GM12878 (cell line): ENCODE measurements around the gene IGSF23. TPM values are rescaled to one million over a fixed set of nuclear protein-coding genes. Genes with fewer than 3 reads are reported as not detected.

ENCODE experiments used
- ATAC-seq: fragments of 200-7000 bp; cut with Tn5 transposase; 3 replicates; pipeline ENCODE4 v1.9.1; 2020; ENCODE audit warnings: mild to moderate bottlenecking, moderate library complexity
- BruUV-seq: library from RNA; stranded (reverse); fragments of 400-500 nt; replicated peaks from 2 replicates; lab custom pipeline; 2021; lab: Mats Ljungman, UMichigan
- CTCF ChIA-PET: fragments of 300-600 bp; sonication (Branson Sonifier 250); formaldehyde crosslinking; extraction: SDS; loops from one replicate; lab custom pipeline; 2021; ENCODE audit warnings: inconsistent platforms; lab: Yijun Ruan, JAX
- POLR2A ChIA-PET: fragments of 350-600 bp; formaldehyde crosslinking; extraction: SDS; loops from one replicate; lab custom pipeline; 2021; ENCODE audit warnings: inconsistent platforms; lab: Charles Lee
- RAD21 ChIA-PET: fragments of 300-600 bp; sonication (Branson Sonifier 250); formaldehyde crosslinking; loops from one replicate; lab custom pipeline; 2023; ENCODE audit warnings: antibody characterized with exemption; ENCODE audit not compliant: unreplicated experiment; lab: Charles Lee
- SMC1A ChIA-PET: fragments of 300-600 bp; sonication (Branson Sonifier 250); formaldehyde crosslinking; loops from one replicate; lab custom pipeline; 2023; ENCODE audit not compliant: unreplicated experiment, uncharacterized antibody; lab: Charles Lee
- DNase-seq: peaks from one replicate; pipeline ENCODE4 v3.0.0-alpha.2; 2011; ENCODE audit warnings: low read depth, low spot score
- FAIRE-seq: peaks from 3 replicates; lab custom pipeline; 2011; peaks lifted over from hg19 to GRCh38; lab: Jason Lieb, UNC
- H2AFZ ChIP-seq: 2 replicates; pipeline ENCODE4 v1.6.0; 2011; ENCODE audit warnings: low read depth, low read length, control low read depth; ENCODE audit not compliant: control insufficient read depth
- H3K27ac ChIP-seq: 2 replicates; pipeline ENCODE4 v1.5.1; 2011; ENCODE audit warnings: control low read depth; ENCODE audit not compliant: control insufficient read depth, insufficient read depth
- H3K27me3 ChIP-seq, 2 experiments: replicated peaks in 1 of 2; 2 replicates each; pipeline versions ENCODE4 v1.6.0 to v1.6.1; 2011; ENCODE audit warnings: low read length in 1 of 2; ENCODE audit not compliant: control insufficient read depth in 2 of 2, insufficient read depth in 2 of 2
- H3K36me3 ChIP-seq, 2 experiments: 2 replicates each; pipeline ENCODE4 v1.5.1; 2011; ENCODE audit warnings: low read length in 1 of 2; ENCODE audit not compliant: control insufficient read depth in 2 of 2, insufficient read depth in 2 of 2
- H3K4me1 ChIP-seq: 2 replicates; pipeline ENCODE4 v1.6.1; 2011; ENCODE audit warnings: mild to moderate bottlenecking, low read length, moderate library complexity, mixed read lengths; ENCODE audit not compliant: control insufficient read depth, insufficient read depth
- H3K4me2 ChIP-seq: 2 replicates; pipeline ENCODE4 v1.6.0; 2011; ENCODE audit warnings: control low read depth; ENCODE audit not compliant: control insufficient read depth, insufficient read depth
- H3K4me3 ChIP-seq: fragments of 200-600 bp; sonication (generic); 2 replicates; pipeline ENCODE4 v1.5.1; 2016
- H3K79me2 ChIP-seq: 2 replicates; pipeline ENCODE4 v1.6.0; 2011; ENCODE audit warnings: low read length; ENCODE audit not compliant: control insufficient read depth, insufficient read depth
- H3K9ac ChIP-seq: 2 replicates; pipeline ENCODE4 v1.8.0; 2011; ENCODE audit warnings: low read length, control low read depth, mixed read lengths; ENCODE audit not compliant: control insufficient read depth, insufficient read depth
- H3K9me3 ChIP-seq: replicated peaks from 3 replicates; pipeline ENCODE4 v1.5.1; 2011; ENCODE audit warnings: mild to moderate bottlenecking, low read length; ENCODE audit not compliant: control insufficient read depth, insufficient read depth
- H4K20me1 ChIP-seq: 2 replicates; pipeline ENCODE4 v1.6.0; 2011; ENCODE audit not compliant: control insufficient read depth, insufficient read depth
- CHD2 ChIP-seq: IDR thresholded peaks from 2 replicates; pipeline ENCODE4 v1.6.1; 2011; ENCODE audit warnings: low read depth, low read length, improper control_type of control experiment, borderline replicate concordance
- EP300 ChIP-seq, 2 experiments: fragments of 150-350 bp in 1 of 2; IDR thresholded peaks; 2 replicates each; pipeline ENCODE4 v1.6.1; 2011 to 2012; ENCODE audit warnings: low read depth in 2 of 2, low read length in 2 of 2, borderline replicate concordance in 1 of 2, improper control_type of control experiment in 1 of 2, inconsistent platforms in 1 of 2; ENCODE audit not compliant: control insufficient read depth in 1 of 2
- FOS ChIP-seq: IDR thresholded peaks from 3 replicates; pipeline ENCODE4 v1.6.1; 2011; ENCODE audit warnings: borderline replicate concordance; ENCODE audit not compliant: insufficient read length; ENCODE audit errors: extremely low read depth
- GABPA ChIP-seq: IDR thresholded peaks from 2 replicates; pipeline ENCODE4 v1.6.1; 2014; ENCODE audit warnings: antibody characterized with exemption, low read depth, mild to moderate bottlenecking, inconsistent platforms
- SIX5 ChIP-seq: IDR thresholded peaks from 2 replicates; pipeline ENCODE4 v1.6.1; 2011; ENCODE audit warnings: mild to moderate bottlenecking, low read depth, low read length, moderate library complexity; ENCODE audit not compliant: severe bottlenecking
- SP1 ChIP-seq: IDR thresholded peaks from one replicate; pipeline ENCODE4 v1.6.1; 2011; ENCODE audit warnings: low read depth, low read length
- SUPT20H ChIP-seq: IDR thresholded peaks from 2 replicates; pipeline ENCODE4 v1.6.1; 2011; ENCODE audit warnings: low read depth, mild to moderate bottlenecking, low read length, moderate library complexity, borderline replicate concordance; ENCODE audit not compliant: control insufficient read depth
- ZNF622 ChIP-seq: fragments of 450-650 bp; IDR thresholded peaks from 2 replicates; pipeline ENCODE4 v1.6.1; 2017; ENCODE audit warnings: mild to moderate bottlenecking, inconsistent platforms
- WGBS: methylation state at CpG from one replicate; pipeline ENCODE4 v1.1.6; 2016; ENCODE audit warnings: low lambda C conversion rate; ENCODE audit not compliant: insufficient replicate concordance, insufficient coverage; ENCODE audit errors: missing lambda C conversion rate; 5-methylcytosine and 5-hydroxymethylcytosine counted together
- in situ Hi-C: fragments of 300-500 bp; cut with MboI; formaldehyde crosslinking; loops from 9 replicates; pipeline ENCODE4 v1.14.3; 2018; ENCODE audit warnings: mixed read lengths
- intact Hi-C: fragments of 100-400 bp; cut with micrococcal nuclease; formaldehyde crosslinking; loops from one replicate; pipeline ENCODE4 v1.14.2; 2022; ENCODE audit not compliant: unreplicated experiment
- polyA plus RNA-seq, 11 experiments: library from polyadenylated mRNA; depleted of rRNA in 4 of 11; unstranded in 6 of 11; stranded (reverse) in 5 of 11; fragments of >200 nt; fragmentation: Nextera tagmentation in 4 of 11; fragmentation: Illumina TruSeq in 1 of 11; extraction: Ambion mirVana in 4 of 11; extraction: Trizol in 1 of 11; gene quantifications; 1 replicate in 1 of 11; 2 replicates in 10 of 11; pipeline versions ENCODE4 v1.2.1 to v1.2.3, GENCODE V29; 2011 to 2016; ENCODE audit warnings: inconsistent platforms in 2 of 11, missing spikeins in 2 of 11, low read depth in 1 of 11
- total RNA-seq, 4 experiments: library from RNA; depleted of rRNA in 3 of 4; stranded (reverse); fragments of >200 nt in 3 of 4; fragmentation: Illumina TruSeq in 1 of 4; extraction: Trizol in 1 of 4; gene quantifications; 2 replicates each; pipeline versions ENCODE4 v1.2.1 to v1.2.3, GENCODE V29; 2013 to 2021
- TF ChIP-seq, protein P1 (sequence below): IDR thresholded peaks from 2 replicates; pipeline ENCODE4 v1.6.1; 2011; ENCODE audit warnings: mild to moderate bottlenecking, low read depth, low read length, moderate library complexity; ENCODE audit not compliant: insufficient replicate concordance
- TF ChIP-seq, protein P2 (sequence below): IDR thresholded peaks from 2 replicates; pipeline ENCODE4 v1.6.1; 2012; ENCODE audit warnings: improper control_type of control experiment, low read depth, low read length; ENCODE audit not compliant: insufficient replicate concordance
- TF ChIP-seq, protein P3 (sequence below): IDR thresholded peaks from 2 replicates; pipeline ENCODE4 v1.6.1; 2011; ENCODE audit warnings: borderline replicate concordance, low read depth, mild to moderate bottlenecking, moderate library complexity, mixed read lengths, low read length; ENCODE audit not compliant: insufficient read depth; ENCODE audit errors: extremely low read length

IGSF23 gene
- total and polyA plus RNA-seq, 10 of the 15 experiments (the other 5 are each of a cell fraction or from before 2014, with no cell fraction given) = not detected

- ChIA-PET RAD21 (interaction anchor here (1.0 to 1.6 kb wide), 3 partner anchors 76 to 156 kb away, joined by 4 to 6 read pairs (median 5); no protein-coding TSS in a partner anchor), POLR2A (no interaction called here), SMC1A (interaction anchor here (1.2 to 2.7 kb wide), 3 partner anchors 82 to 152 kb away, joined by 4 to 11 read pairs (median 5); no protein-coding TSS in a partner anchor), CTCF (interaction anchor here (0.6 to 2.4 kb wide), 16 partner anchors 8 to 521 kb away, joined by 3 to 32 read pairs (median 4); no protein-coding TSS in a partner anchor)
- no peaks in the 10 kb centered on the region for H4K20me1 ChIP-seq
- no peak overlapping the region for H3K4me2 ChIP-seq
- no peak for DNase-seq
- no peak for ATAC-seq
- H3K27me3 ChIP-seq = no peaks in the 10 kb centered on the region; a peak in 1 of 4 replicates
- no peak for FAIRE-seq
- no peaks in the 10 kb centered on the region for H3K36me3 ChIP-seq
- no peak overlapping the region for H3K4me3 ChIP-seq
- H3K4me1 ChIP-seq = no peaks in the 10 kb centered on the region
- no peaks in the 10 kb centered on the region for H3K79me2 ChIP-seq
- H3K27ac ChIP-seq = no peak overlapping the region
- H3K9me3 ChIP-seq = no peaks in the 10 kb centered on the region
- no TSS peak for BruUV-seq
- in situ Hi-C loops (loop anchor here (5.0 kb wide), 1 partner anchor 85 kb away; no protein-coding TSS in a partner anchor), intact Hi-C loops (loop anchor here (5.0 kb wide), 1 partner anchor 85 kb away; no protein-coding TSS in a partner anchor)
- no peak for TF ChIP-seq ZNF622
- TF ChIP-seq, protein P1, sequence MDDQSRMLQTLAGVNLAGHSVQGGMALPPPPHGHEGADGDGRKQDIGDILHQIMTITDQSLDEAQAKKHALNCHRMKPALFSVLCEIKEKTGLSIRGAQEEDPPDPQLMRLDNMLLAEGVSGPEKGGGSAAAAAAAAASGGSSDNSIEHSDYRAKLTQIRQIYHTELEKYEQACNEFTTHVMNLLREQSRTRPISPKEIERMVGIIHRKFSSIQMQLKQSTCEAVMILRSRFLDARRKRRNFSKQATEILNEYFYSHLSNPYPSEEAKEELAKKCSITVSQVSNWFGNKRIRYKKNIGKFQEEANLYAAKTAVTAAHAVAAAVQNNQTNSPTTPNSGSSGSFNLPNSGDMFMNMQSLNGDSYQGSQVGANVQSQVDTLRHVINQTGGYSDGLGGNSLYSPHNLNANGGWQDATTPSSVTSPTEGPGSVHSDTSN = no peak
- no peak for TF ChIP-seq SUPT20H
- TF ChIP-seq, protein P2, sequence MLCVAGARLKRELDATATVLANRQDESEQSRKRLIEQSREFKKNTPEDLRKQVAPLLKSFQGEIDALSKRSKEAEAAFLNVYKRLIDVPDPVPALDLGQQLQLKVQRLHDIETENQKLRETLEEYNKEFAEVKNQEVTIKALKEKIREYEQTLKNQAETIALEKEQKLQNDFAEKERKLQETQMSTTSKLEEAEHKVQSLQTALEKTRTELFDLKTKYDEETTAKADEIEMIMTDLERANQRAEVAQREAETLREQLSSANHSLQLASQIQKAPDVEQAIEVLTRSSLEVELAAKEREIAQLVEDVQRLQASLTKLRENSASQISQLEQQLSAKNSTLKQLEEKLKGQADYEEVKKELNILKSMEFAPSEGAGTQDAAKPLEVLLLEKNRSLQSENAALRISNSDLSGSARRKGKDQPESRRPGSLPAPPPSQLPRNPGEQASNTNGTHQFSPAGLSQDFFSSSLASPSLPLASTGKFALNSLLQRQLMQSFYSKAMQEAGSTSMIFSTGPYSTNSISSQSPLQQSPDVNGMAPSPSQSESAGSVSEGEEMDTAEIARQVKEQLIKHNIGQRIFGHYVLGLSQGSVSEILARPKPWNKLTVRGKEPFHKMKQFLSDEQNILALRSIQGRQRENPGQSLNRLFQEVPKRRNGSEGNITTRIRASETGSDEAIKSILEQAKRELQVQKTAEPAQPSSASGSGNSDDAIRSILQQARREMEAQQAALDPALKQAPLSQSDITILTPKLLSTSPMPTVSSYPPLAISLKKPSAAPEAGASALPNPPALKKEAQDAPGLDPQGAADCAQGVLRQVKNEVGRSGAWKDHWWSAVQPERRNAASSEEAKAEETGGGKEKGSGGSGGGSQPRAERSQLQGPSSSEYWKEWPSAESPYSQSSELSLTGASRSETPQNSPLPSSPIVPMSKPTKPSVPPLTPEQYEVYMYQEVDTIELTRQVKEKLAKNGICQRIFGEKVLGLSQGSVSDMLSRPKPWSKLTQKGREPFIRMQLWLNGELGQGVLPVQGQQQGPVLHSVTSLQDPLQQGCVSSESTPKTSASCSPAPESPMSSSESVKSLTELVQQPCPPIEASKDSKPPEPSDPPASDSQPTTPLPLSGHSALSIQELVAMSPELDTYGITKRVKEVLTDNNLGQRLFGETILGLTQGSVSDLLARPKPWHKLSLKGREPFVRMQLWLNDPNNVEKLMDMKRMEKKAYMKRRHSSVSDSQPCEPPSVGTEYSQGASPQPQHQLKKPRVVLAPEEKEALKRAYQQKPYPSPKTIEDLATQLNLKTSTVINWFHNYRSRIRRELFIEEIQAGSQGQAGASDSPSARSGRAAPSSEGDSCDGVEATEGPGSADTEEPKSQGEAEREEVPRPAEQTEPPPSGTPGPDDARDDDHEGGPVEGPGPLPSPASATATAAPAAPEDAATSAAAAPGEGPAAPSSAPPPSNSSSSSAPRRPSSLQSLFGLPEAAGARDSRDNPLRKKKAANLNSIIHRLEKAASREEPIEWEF = no peak
- TF ChIP-seq FOS = no peak
- TF ChIP-seq GABPA = no peak
- TF ChIP-seq, protein P3, sequence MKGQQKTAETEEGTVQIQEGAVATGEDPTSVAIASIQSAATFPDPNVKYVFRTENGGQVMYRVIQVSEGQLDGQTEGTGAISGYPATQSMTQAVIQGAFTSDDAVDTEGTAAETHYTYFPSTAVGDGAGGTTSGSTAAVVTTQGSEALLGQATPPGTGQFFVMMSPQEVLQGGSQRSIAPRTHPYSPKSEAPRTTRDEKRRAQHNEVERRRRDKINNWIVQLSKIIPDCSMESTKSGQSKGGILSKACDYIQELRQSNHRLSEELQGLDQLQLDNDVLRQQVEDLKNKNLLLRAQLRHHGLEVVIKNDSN = no peak
- no peak for TF ChIP-seq SIX5
- no peak for TF ChIP-seq EP300 (IDR thresholded peaks at IDR 0.05; ENCODE audit: borderline replicate concordance in 1 of 2, control insufficient read depth in 1 of 2, low read depth in 2 of 2, low read length in 2 of 2)
- no peak for TF ChIP-seq SP1
- TF ChIP-seq CHD2 = no peak
- 28% methylated on average over 5 of the region's 5 CpGs for WGBS
- no peak overlapping the region for H2AFZ ChIP-seq
- H3K9ac ChIP-seq = no peak overlapping the region
These were observed 41.4 kb upstream of the IGSF23 start for GRCh38 chr19:44571830-44572580.
